Kidney (tissue), 14 donors: Measurements from ENCODE around the gene AFF3. TPM values are rescaled to one million over a fixed set of nuclear protein-coding genes. Genes with fewer than 3 reads are reported as not detected.
"Not testable (repeated sequence)": the region's sequence is repeated elsewhere in the genome, so short reads cannot be mapped to it uniquely, and the experiment has no call there.

ENCODE experiments used
- DNase-seq, 5 donors: peaks; one replicate each; pipeline ENCODE4 v3.0.0-alpha.2; 2013 to 2020
- FAIRE-seq: peaks from 2 replicates; lab custom pipeline; 2012; peaks lifted over from hg19 to GRCh38; lab: Jason Lieb, UNC
- H3K27ac ChIP-seq, 2 donors: one replicate each; pipeline ENCODE4 v1.7.0; 2013; ENCODE audit warnings: low read depth in 2 of 2, low read length in 2 of 2, inconsistent platforms in 1 of 2
- H3K27me3 ChIP-seq: one replicate; pipeline ENCODE4 v1.7.1; 2013; ENCODE audit warnings: low read length, inconsistent platforms; ENCODE audit not compliant: control insufficient read depth, insufficient read depth
- H3K36me3 ChIP-seq, 3 donors: one replicate each; pipeline versions ENCODE4 v1.7.0 to v1.7.1; 2013; ENCODE audit warnings: low read length in 3 of 3, control low read depth in 1 of 3, inconsistent platforms in 1 of 3; ENCODE audit not compliant: insufficient read depth in 3 of 3, control insufficient read depth in 2 of 3
- H3K4me1 ChIP-seq, 3 donors: one replicate each; pipeline versions ENCODE4 v1.7.0 to v1.7.1; 2013; ENCODE audit warnings: low read length in 3 of 3, inconsistent platforms in 1 of 3, low read depth in 1 of 3; ENCODE audit not compliant: control insufficient read depth in 2 of 3, insufficient read depth in 2 of 3
- H3K4me3 ChIP-seq, 3 donors: one replicate each; pipeline versions ENCODE4 v1.7.0 to v1.8.1; 2013; ENCODE audit warnings: low read length in 3 of 3, control low read depth in 1 of 3, inconsistent platforms in 1 of 3
- H3K9ac ChIP-seq, 3 donors: one replicate each; pipeline versions ENCODE4 v1.7.0 to v1.7.1; 2013; ENCODE audit warnings: low read length in 3 of 3, control low read depth in 1 of 3, inconsistent platforms in 1 of 3
- H3K9me3 ChIP-seq, 3 donors: one replicate each; pipeline versions ENCODE4 v1.7.0 to v1.7.1; 2013; ENCODE audit warnings: low read length in 3 of 3, control low read depth in 1 of 3, inconsistent platforms in 1 of 3; ENCODE audit not compliant: control insufficient read depth in 2 of 3, insufficient read depth in 1 of 3
- CTCF ChIP-seq: IDR thresholded peaks from 3 replicates; pipeline ENCODE4 v1.5.1; 2012; ENCODE audit warnings: mild to moderate bottlenecking, moderate library complexity, borderline replicate concordance; ENCODE audit not compliant: insufficient read depth; ENCODE audit errors: extremely low read depth
- intact Hi-C: fragments of 100-400 bp; cut with DNase I; formaldehyde crosslinking; loops from one replicate; pipeline ENCODE4 v1.11.1; 2022
- polyA plus RNA-seq: library from polyadenylated mRNA; stranded (reverse); fragments of 350-450 nt; fragmentation: Illumina TruSeq; extraction: RNeasy Lipid Tissue Mini Kit (QIAGEN cat#74804); gene quantifications from one replicate; pipeline ENCODE4 v1.2.3, GENCODE V29; 2014; ENCODE audit warnings: low read depth, low replicate concordance; ENCODE audit not compliant: insufficient read depth
- total RNA-seq: library from RNA; stranded (reverse); fragmentation: NEBNext Ultra II Directional; extraction: Animal tissue kit (Norgen Biotek cat#: 25700); gene quantifications from one replicate; pipeline ENCODE4 v1.2.1, GENCODE V29; 2021
- donor health status: control.
- donor health status: control.
- donor health status: control.
- donor health status: control.
- donor health status: control.
- donor health status: DM: yes; HTN: yes; CAD: no.
- donor health status: Normal renal cell carcinoma (clear cell type).

Gene AFF3
- total and polyA plus RNA-seq, 2 donors from 2014 or later = 0.65 to 11.0 TPM

- H3K36me3 ChIP-seq = no peaks in the 10 kb centered on the region
- TF ChIP-seq CTCF = no peak
- H3K4me3 ChIP-seq = no peak overlapping the region
- intact Hi-C loops = no loop called here
- peaks cover 0 to 7% (median 0%) of the 10 kb centered on the region in 3 donors for H3K9me3 ChIP-seq
- no peak overlapping the region for H3K9ac ChIP-seq
- FAIRE-seq (no peak), DNase-seq (no peak)
- H3K27me3 ChIP-seq = no peaks in the 10 kb centered on the region
- no peak overlapping the region for H3K27ac ChIP-seq
- no peaks in the 10 kb centered on the region for H3K4me1 ChIP-seq
Observed at GRCh38 chr2:99775585-99775984, 366.8 kb downstream of the AFF3 start.

- H3K4me1 ChIP-seq, H3K27ac ChIP-seq, FAIRE-seq, H3K36me3 ChIP-seq, H3K9me3 ChIP-seq, intact Hi-C loops, H3K9ac ChIP-seq, H3K4me3 ChIP-seq, DNase-seq, H3K27me3 ChIP-seq: not testable (repeated sequence)
Observed at GRCh38 chr2:99773642-99774041, 368.7 kb downstream of the AFF3 start.

GRCh38 chr2:99772591-99773331, 369.6 kb downstream of the AFF3 start:
- Histone ChIP-seq H3K36me3 (no peaks in the 10 kb centered on the region), H3K9ac (no peak overlapping the region), H3K27me3 (no peaks in the 10 kb centered on the region), H3K4me1 (no peaks in the 10 kb centered on the region), H3K27ac (no peak overlapping the region), H3K9me3 (no peaks in the 10 kb centered on the region), H3K4me3 (no peak overlapping the region)
- FAIRE-seq (no peak), DNase-seq (peak in 3 of 5 donors; percentile 35 to 78 (median 59))
- no peak for TF ChIP-seq CTCF
- intact Hi-C loops = no loop called here

- Histone ChIP-seq H3K27ac (no peak overlapping the region), H3K27me3 (no peaks in the 10 kb centered on the region), H3K36me3 (no peaks in the 10 kb centered on the region), H3K4me3 (no peak overlapping the region), H3K9me3 (no peaks in the 10 kb centered on the region), H3K9ac (no peak overlapping the region), H3K4me1 (no peaks in the 10 kb centered on the region)
- FAIRE-seq (no peak), DNase-seq (peak in 1 of 5 donors; percentile 13)
- TF ChIP-seq CTCF = no peak
- intact Hi-C loops = no loop called here
Observed at GRCh38 chr2:99771681-99772333, 370.6 kb downstream of the AFF3 start.
